Nephron (organoid): ENCODE results near the gene CDH23.

Experiments
- H3K27ac Mint-ChIP-seq, 3 experiments: 2 replicates each; pipeline ENCODE4 v1.8.0; 2020; ENCODE audit warnings: mixed read lengths in 3 of 3, mild to moderate bottlenecking in 2 of 3, moderate library complexity in 1 of 3
- H3K27me3 Mint-ChIP-seq: 2 replicates; pipeline ENCODE4 v1.8.0; 2021; ENCODE audit warnings: low read depth, mild to moderate bottlenecking, moderate library complexity, mixed read lengths
- H3K36me3 Mint-ChIP-seq: 2 replicates; pipeline ENCODE4 v1.8.0; 2020; ENCODE audit warnings: low read depth, mixed read lengths
- H3K4me1 Mint-ChIP-seq: 2 replicates; pipeline ENCODE4 v1.8.0; 2020; ENCODE audit warnings: mixed read lengths
- H3K4me3 Mint-ChIP-seq, 3 experiments: 2 replicates each; pipeline ENCODE4 v1.8.0; 2020; ENCODE audit warnings: mild to moderate bottlenecking in 3 of 3, mixed read lengths in 3 of 3, moderate library complexity in 2 of 3
- H3K9me3 Mint-ChIP-seq: 2 replicates; pipeline ENCODE4 v1.8.0; 2020; ENCODE audit warnings: mixed read lengths
- CTCF ChIP-seq, 3 experiments: fragments of 200-600 bp; sonication (generic); IDR thresholded peaks; one replicate each; pipeline ENCODE4 v1.5.0; 2021; ENCODE audit warnings: antibody characterized with exemption in 3 of 3; ENCODE audit not compliant: unreplicated experiment in 3 of 3

The CDH23 gene

GRCh38 chr10:71782221-71782916, 385.6 kb downstream of the CDH23 start:
- TF ChIP-seq CTCF (IDR thresholded peaks at IDR 0.05; ENCODE audit: unreplicated experiment in 3 of 3): no peak
- Mint-ChIP-seq H3K27ac (no peak overlapping the region), H3K4me3 (no peak overlapping the region), H3K9me3 (no peaks in the 10 kb centered on the region), H3K4me1 (no peaks in the 10 kb centered on the region), H3K36me3 (no peaks in the 10 kb centered on the region), H3K27me3 (peaks cover 9% of the 10 kb centered on the region)

GRCh38 chr10:71782917-71783490, 386.3 kb downstream of the CDH23 start:
- no peak overlapping the region for H3K27ac Mint-ChIP-seq
- no peaks in the 10 kb centered on the region for H3K4me1 Mint-ChIP-seq
- no peak for TF ChIP-seq CTCF (IDR thresholded peaks at IDR 0.05; ENCODE audit: unreplicated experiment in 3 of 3)
- no peak overlapping the region for H3K4me3 Mint-ChIP-seq
- no peaks in the 10 kb centered on the region for H3K9me3 Mint-ChIP-seq
- H3K36me3 Mint-ChIP-seq: no peaks in the 10 kb centered on the region
- H3K27me3 Mint-ChIP-seq: peaks cover 5% of the 10 kb centered on the region

- Mint-ChIP-seq H3K4me3 (no peak overlapping the region), H3K27me3 (peaks cover 5% of the 10 kb centered on the region), H3K9me3 (no peaks in the 10 kb centered on the region), H3K36me3 (no peaks in the 10 kb centered on the region), H3K27ac (no peak overlapping the region), H3K4me1 (no peaks in the 10 kb centered on the region)
- TF ChIP-seq CTCF (IDR thresholded peaks at IDR 0.05; ENCODE audit: unreplicated experiment in 3 of 3): no peak
Observed at GRCh38 chr10:71783917-71784678, 387.4 kb downstream of the CDH23 start.

GRCh38 chr10:71784679-71785272, 388.1 kb downstream of the CDH23 start:
- H3K27me3 Mint-ChIP-seq: peaks cover 5% of the 10 kb centered on the region
- no peak overlapping the region for H3K27ac Mint-ChIP-seq
- no peak overlapping the region for H3K4me3 Mint-ChIP-seq
- H3K36me3 Mint-ChIP-seq: no peaks in the 10 kb centered on the region
- H3K9me3 Mint-ChIP-seq: no peaks in the 10 kb centered on the region
- no peak for TF ChIP-seq CTCF (IDR thresholded peaks at IDR 0.05; ENCODE audit: unreplicated experiment in 3 of 3)
- no peaks in the 10 kb centered on the region for H3K4me1 Mint-ChIP-seq

GRCh38 chr10:71788954-71789353, 392.2 kb downstream of the CDH23 start:
- H3K27me3 Mint-ChIP-seq: peaks cover 10% of the 10 kb centered on the region
- no peaks in the 10 kb centered on the region for H3K9me3 Mint-ChIP-seq
- no peak for TF ChIP-seq CTCF (IDR thresholded peaks at IDR 0.05; ENCODE audit: unreplicated experiment in 3 of 3)
- H3K4me3 Mint-ChIP-seq: no peak overlapping the region
- no peaks in the 10 kb centered on the region for H3K4me1 Mint-ChIP-seq
- H3K27ac Mint-ChIP-seq: no peak overlapping the region
- no peaks in the 10 kb centered on the region for H3K36me3 Mint-ChIP-seq
